H1 (cell line): ENCODE results near the gene HDAC11. TPM values are rescaled to one million over a fixed set of nuclear protein-coding genes. Genes with fewer than 3 reads are reported as not detected.
"Not testable (repeated sequence)": the region's sequence is repeated elsewhere in the genome, so short reads cannot be mapped to it uniquely, and the experiment has no call there.

ENCODE experiments used
- CTCF ChIA-PET: fragments of 300-600 bp; sonication (Branson Sonifier 250); formaldehyde crosslinking; loops from one replicate; lab custom pipeline; 2021; ENCODE audit not compliant: partially characterized antibody; lab: Charles Lee
- POLR2A ChIA-PET: fragments of 300-600 bp; sonication (Branson Sonifier 250); formaldehyde crosslinking; loops from one replicate; lab custom pipeline; 2021; ENCODE audit warnings: inconsistent platforms; ENCODE audit not compliant: partially characterized antibody; lab: Charles Lee
- DNase-seq, 2 experiments: peaks; one replicate each; pipeline versions ENCODE4 v3.0.0 to v3.0.0-alpha.2; 2010 to 2022; ENCODE audit warnings: low spot score in 2 of 2, low read depth in 1 of 2, mixed read lengths in 1 of 2
- FAIRE-seq: peaks from 2 replicates; lab custom pipeline; 2011; peaks lifted over from hg19 to GRCh38; lab: Jason Lieb, UNC
- H2AFZ ChIP-seq: 2 replicates; pipeline ENCODE4 v1.8.1; 2012; ENCODE audit warnings: low read length, inconsistent platforms
- H2AK5ac ChIP-seq: 2 replicates; pipeline ENCODE4 v1.6.1; 2013; ENCODE audit warnings: low read depth, low read length
- H2BK120ac ChIP-seq: replicated peaks from 2 replicates; pipeline ENCODE3; 2013; ENCODE audit warnings: low read depth, low read length, inconsistent platforms
- H2BK12ac ChIP-seq: 2 replicates; pipeline ENCODE4 v1.6.1; 2013; ENCODE audit warnings: low read depth, low read length
- H2BK15ac ChIP-seq: 2 replicates; pipeline ENCODE4 v1.6.1; 2013; ENCODE audit warnings: low read length
- H2BK20ac ChIP-seq: 2 replicates; pipeline ENCODE4 v1.6.1; 2013; ENCODE audit warnings: low read length
- H2BK5ac ChIP-seq: 2 replicates; pipeline ENCODE4 v1.6.1; 2013; ENCODE audit warnings: low read depth, low read length
- H3K14ac ChIP-seq: 2 replicates; pipeline ENCODE4 v1.6.1; 2013; ENCODE audit warnings: inconsistent platforms; ENCODE audit not compliant: insufficient read length
- H3K18ac ChIP-seq: 2 replicates; pipeline ENCODE4 v1.6.1; 2013; ENCODE audit warnings: low read length; ENCODE audit errors: extremely low read depth
- H3K23ac ChIP-seq: 2 replicates; pipeline ENCODE4 v1.6.1; 2013; ENCODE audit warnings: inconsistent platforms; ENCODE audit not compliant: insufficient read length
- H3K23me2 ChIP-seq: 2 replicates; pipeline ENCODE4 v1.6.1; 2013; ENCODE audit warnings: low read depth, low read length
- H3K27ac ChIP-seq: 2 replicates; pipeline ENCODE4 v1.6.1; 2011; ENCODE audit warnings: low read depth, low read length, inconsistent platforms
- H3K27me3 ChIP-seq, 4 experiments: replicated peaks in 1 of 4; 1 replicate in 1 of 4; 2 replicates in 3 of 4; pipeline versions ENCODE4 v1.6.1 to v1.8.1; 2011 to 2013; ENCODE audit warnings: low read length in 3 of 4, mild to moderate bottlenecking in 3 of 4, inconsistent platforms in 2 of 4, mixed read lengths in 2 of 4, moderate library complexity in 1 of 4; ENCODE audit not compliant: control insufficient read depth in 3 of 4, insufficient read depth in 3 of 4; ENCODE audit errors: extremely low read depth in 1 of 4
- H3K36me3 ChIP-seq, 4 experiments: 2 replicates each; pipeline versions ENCODE4 v1.6.1 to v1.8.1; 2011 to 2013; ENCODE audit warnings: mild to moderate bottlenecking in 4 of 4, low read length in 3 of 4, moderate library complexity in 2 of 4, control low read depth in 1 of 4, inconsistent platforms in 1 of 4; ENCODE audit not compliant: insufficient read depth in 4 of 4, control insufficient read depth in 2 of 4
- H3K4ac ChIP-seq: replicated peaks from 2 replicates; pipeline ENCODE3; 2013; ENCODE audit warnings: low read length, low read depth, mixed read lengths, inconsistent platforms; ENCODE audit not compliant: insufficient read length
- H3K4me1 ChIP-seq, 4 experiments: replicated peaks in 1 of 4; 1 replicate in 1 of 4; 2 replicates in 3 of 4; pipeline versions ENCODE4 v1.6.1 to v1.8.1; 2011 to 2013; ENCODE audit warnings: low read length in 3 of 4, inconsistent platforms in 2 of 4, mixed read lengths in 1 of 4; ENCODE audit not compliant: insufficient read depth in 4 of 4, control insufficient read depth in 3 of 4
- H3K4me2 ChIP-seq, 2 experiments: 2 replicates each; pipeline versions ENCODE4 v1.6.1 to v1.8.1; 2011 to 2013; ENCODE audit warnings: low read depth in 2 of 2, low read length in 2 of 2, control low read depth in 1 of 2, inconsistent platforms in 1 of 2, mild to moderate bottlenecking in 1 of 2; ENCODE audit not compliant: insufficient read depth in 1 of 2
- H3K4me3 ChIP-seq, 4 experiments: fragments of 200-600, 300-600 bp in 1 of 4; sonication (generic), shearing (Covaris generic), sonication (Bioruptor Twin) in 1 of 4; 2 replicates each; pipeline versions ENCODE4 v1.5.1 to v1.8.1; 2011 to 2016; ENCODE audit warnings: low read length in 4 of 4, low read depth in 3 of 4, control low read depth in 2 of 4, inconsistent platforms in 2 of 4, mild to moderate bottlenecking in 2 of 4, mixed read lengths in 1 of 4, moderate library complexity in 1 of 4; ENCODE audit not compliant: insufficient read depth in 2 of 4; ENCODE audit errors: extremely low read depth in 1 of 4
- H3K56ac ChIP-seq: replicated peaks from 2 replicates; pipeline ENCODE3; 2013; ENCODE audit warnings: low read depth, mild to moderate bottlenecking, mixed read lengths, low read length, inconsistent platforms; ENCODE audit not compliant: insufficient read length
- H3K79me1 ChIP-seq: 2 replicates; pipeline ENCODE4 v1.6.1; 2013; ENCODE audit warnings: low read depth, low read length, control low read depth
- H3K79me2 ChIP-seq, 2 experiments: 2 replicates each; pipeline versions ENCODE4 v1.6.1 to v1.8.1; 2012 to 2013; ENCODE audit warnings: low read length in 2 of 2, mild to moderate bottlenecking in 2 of 2, inconsistent platforms in 1 of 2; ENCODE audit not compliant: insufficient read depth in 2 of 2, control insufficient read depth in 1 of 2
- H3K9ac ChIP-seq, 4 experiments: replicated peaks in 1 of 4; 1 replicate in 1 of 4; 2 replicates in 3 of 4; pipeline versions ENCODE4 v1.6.1 to v1.8.1; 2011 to 2013; ENCODE audit warnings: low read depth in 3 of 4, low read length in 3 of 4, control low read depth in 2 of 4, mild to moderate bottlenecking in 2 of 4, moderate library complexity in 2 of 4, inconsistent platforms in 1 of 4; ENCODE audit errors: extremely low read depth in 1 of 4
- H3K9me3 ChIP-seq, 2 experiments: 2 replicates each; pipeline versions ENCODE4 v1.6.1 to v1.8.1; 2012 to 2013; ENCODE audit warnings: mild to moderate bottlenecking in 2 of 2, moderate library complexity in 2 of 2, control low read depth in 1 of 2, inconsistent platforms in 1 of 2, low read depth in 1 of 2, low read length in 1 of 2, mixed read lengths in 1 of 2; ENCODE audit not compliant: insufficient read depth in 2 of 2
- H4K20me1 ChIP-seq, 2 experiments: replicated peaks in 1 of 2; 2 replicates each; pipeline versions ENCODE3 to v1.8.1; 2011 to 2013; ENCODE audit warnings: inconsistent platforms in 2 of 2, low read length in 2 of 2, mild to moderate bottlenecking in 1 of 2; ENCODE audit not compliant: insufficient read depth in 2 of 2, control insufficient read depth in 1 of 2
- H4K5ac ChIP-seq: 2 replicates; pipeline ENCODE4 v1.6.1; 2013; ENCODE audit warnings: low read length, low read depth, mixed read lengths, inconsistent platforms; ENCODE audit not compliant: insufficient read length
- H4K8ac ChIP-seq: 2 replicates; pipeline ENCODE4 v1.8.0; 2013; ENCODE audit warnings: mild to moderate bottlenecking, moderate library complexity, low read length, inconsistent platforms; ENCODE audit not compliant: insufficient read depth; ENCODE audit errors: extremely low read depth
- H4K91ac ChIP-seq: replicated peaks from 2 replicates; pipeline ENCODE3; 2013; ENCODE audit warnings: low read length, mixed read lengths, inconsistent platforms; ENCODE audit not compliant: insufficient read length
- HDAC6 ChIP-seq: IDR thresholded peaks from one replicate; pipeline ENCODE4 v1.7.1; 2012; ENCODE audit warnings: low read depth, mild to moderate bottlenecking, inconsistent platforms, low read length, moderate library complexity
- TCF12 ChIP-seq: IDR thresholded peaks from 2 replicates; pipeline ENCODE4 v1.6.1; 2011; ENCODE audit warnings: low read depth, mild to moderate bottlenecking, low read length
- WGBS, 2 experiments: shearing (Covaris generic) in 1 of 2; methylation state at CpG; one replicate each; pipeline versions ENCODE4 v1.1.6 to v1.1.7; 2013 to 2015; ENCODE audit warnings: low lambda C conversion rate in 2 of 2, mixed read lengths in 2 of 2, inconsistent platforms in 1 of 2, low coverage in 1 of 2, missing lambda C conversion rate in 1 of 2; ENCODE audit not compliant: insufficient replicate concordance in 2 of 2, insufficient coverage in 1 of 2, insufficient read length in 1 of 2; ENCODE audit errors: extremely low coverage in 1 of 2, missing lambda C conversion rate in 1 of 2; 5-methylcytosine and 5-hydroxymethylcytosine counted together
- polyA plus RNA-seq, 7 experiments: library from polyadenylated mRNA; depleted of rRNA in 3 of 7; stranded (reverse) in 5 of 7; unstranded in 2 of 7; fragments of >200 nt in 5 of 7; fragments of 200-250 nt in 2 of 7; gene quantifications; 1 replicate in 5 of 7; 2 replicates in 1 of 7; 4 replicates in 1 of 7; pipeline versions ENCODE4 v1.2.1 to v1.2.3, GENCODE V29; 2011 to 2013; ENCODE audit warnings: missing spikeins in 2 of 7, mixed read lengths in 2 of 7
- total RNA-seq: library from RNA; stranded (reverse); fragmentation: NEBNext Ultra II Directional; extraction: Animal tissue kit (Norgen Biotek cat#: 25700); gene quantifications from 2 replicates; pipeline ENCODE4 v1.2.1, GENCODE V29; 2021

The HDAC11 gene
- total and polyA plus RNA-seq, 2 of the 8 experiments (the other 6 are each of a cell fraction or from before 2014, with no cell fraction given): 6.8 to 7.4 TPM

DNA sequence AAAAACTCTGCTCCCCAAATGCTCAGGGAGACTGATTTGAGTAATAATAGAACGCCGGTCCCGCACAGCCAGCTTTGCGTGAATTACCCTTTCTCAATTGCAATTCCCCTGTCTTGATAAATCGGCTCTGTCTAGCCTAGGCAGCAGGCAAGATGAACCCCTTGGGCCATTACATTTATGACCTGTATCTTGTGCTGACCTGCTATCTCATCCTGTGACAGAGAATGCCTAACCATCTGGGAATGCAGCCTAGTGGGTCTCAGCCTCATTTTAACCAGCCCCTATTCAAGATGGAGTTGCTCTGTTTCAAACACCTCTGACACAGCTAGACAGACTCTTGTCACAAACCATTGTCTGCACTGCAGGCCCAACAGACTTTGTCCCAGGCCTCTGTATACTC is 46.2 kb upstream of the HDAC11 start (continued):
- no peak for TF ChIP-seq TCF12
- no peak for TF ChIP-seq HDAC6

DNA sequence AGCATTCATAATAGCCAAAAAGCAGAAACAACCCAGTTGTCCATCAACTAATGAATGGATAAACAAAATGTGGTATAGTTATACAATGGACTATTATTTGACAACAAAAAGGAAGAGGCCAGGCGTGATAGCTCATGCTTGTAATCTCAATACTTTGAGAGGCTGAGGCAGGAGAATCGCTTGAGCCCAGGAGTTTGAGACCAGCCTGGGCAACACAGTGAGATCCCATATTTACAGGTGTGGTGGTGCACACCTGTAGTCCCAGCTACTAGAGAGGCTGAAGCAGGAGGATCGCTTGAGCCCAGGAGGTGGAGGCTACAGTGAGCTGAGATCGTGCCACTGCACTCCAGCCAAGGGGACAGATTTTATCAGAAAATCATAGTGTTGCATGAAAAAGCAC is 43.9 kb upstream of the HDAC11 start:
- not testable (repeated sequence) for H2BK15ac ChIP-seq, H3K27ac ChIP-seq, H2AK5ac ChIP-seq, H3K4me3 ChIP-seq, H2BK12ac ChIP-seq, H3K4me2 ChIP-seq, H3K56ac ChIP-seq, H3K14ac ChIP-seq, H4K5ac ChIP-seq, H3K18ac ChIP-seq, H3K9ac ChIP-seq, H3K79me2 ChIP-seq, H4K8ac ChIP-seq, H2BK20ac ChIP-seq, H4K20me1 ChIP-seq, FAIRE-seq, H4K91ac ChIP-seq, H3K23ac ChIP-seq, H2BK120ac ChIP-seq, H2AFZ ChIP-seq, H3K4ac ChIP-seq, H3K4me1 ChIP-seq, H3K27me3 ChIP-seq, DNase-seq, H3K23me2 ChIP-seq, H3K79me1 ChIP-seq, H3K9me3 ChIP-seq, H3K36me3 ChIP-seq, H2BK5ac ChIP-seq
- 83% methylated on average over 4 of the region's 4 CpGs; no CpG with 5 or more reads in 1 of the 2 experiments for WGBS, 2 experiments
- ChIA-PET CTCF (interaction anchor here (1.4 kb wide), 1 partner anchor 27 kb away, joined by 4 read pairs; no protein-coding TSS in a partner anchor), POLR2A (interaction anchor here (1.4 kb wide), 1 partner anchor 11 kb away, joined by 3 read pairs; no protein-coding TSS in a partner anchor)
